A673 (cell line): ENCODE data around the gene ARHGAP15. TPM values are rescaled to one million over a fixed set of nuclear protein-coding genes. Genes with fewer than 3 reads are reported as not detected.

ENCODE experiments used
- BruUV-seq: library from RNA; stranded (reverse); fragments of 400-500 nt; replicated peaks from 2 replicates; lab custom pipeline; 2021; lab: Mats Ljungman, UMichigan
- CTCF ChIA-PET: fragments of 300-600 bp; sonication (Branson Sonifier 250); formaldehyde crosslinking; loops from one replicate; lab custom pipeline; 2022; ENCODE audit warnings: antibody characterized with exemption; lab: Charles Lee
- POLR2A ChIA-PET: fragments of 300-600 bp; sonication (Branson Sonifier 250); formaldehyde crosslinking; loops from one replicate; lab custom pipeline; 2022; ENCODE audit warnings: antibody characterized with exemption; ENCODE audit not compliant: low non-redundant PET; lab: Charles Lee
- DNase-seq: peaks from one replicate; pipeline ENCODE4 v3.0.0-alpha.2; 2015; ENCODE audit warnings: low spot score
- H3K27ac ChIP-seq: fragments of 200-600 bp; sonication (generic); 2 replicates; pipeline ENCODE4 v1.5.1; 2016; ENCODE audit warnings: mixed run types, low read depth, mild to moderate bottlenecking, mixed read lengths, antibody characterized with exemption, low read length; ENCODE audit not compliant: poor library complexity, severe bottlenecking
- H3K27me3 ChIP-seq: fragments of 200-600 bp; sonication (generic); replicated peaks from 2 replicates; pipeline ENCODE4 v1.6.1; 2017; ENCODE audit warnings: mixed run types, low read depth, mild to moderate bottlenecking, mixed read lengths, antibody characterized with exemption, low read length; ENCODE audit not compliant: insufficient read depth, poor library complexity
- H3K36me3 ChIP-seq: fragments of 200-600 bp; sonication (generic); 2 replicates; pipeline ENCODE4 v1.6.1; 2016; ENCODE audit warnings: mixed run types, mild to moderate bottlenecking, mixed read lengths, antibody characterized with exemption, low read length; ENCODE audit not compliant: insufficient read depth, poor library complexity, severe bottlenecking
- H3K4me1 ChIP-seq: fragments of 200-600 bp; sonication (generic); 2 replicates; pipeline ENCODE4 v1.6.1; 2017; ENCODE audit warnings: mixed run types, mild to moderate bottlenecking, mixed read lengths, antibody characterized with exemption, low read length; ENCODE audit not compliant: insufficient read depth, poor library complexity, severe bottlenecking
- H3K4me3 ChIP-seq: fragments of 200-600 bp; sonication (generic); 2 replicates; pipeline ENCODE4 v1.5.1; 2016; ENCODE audit warnings: low read depth, mixed run types, mild to moderate bottlenecking, mixed read lengths, low read length; ENCODE audit not compliant: poor library complexity, severe bottlenecking
- H3K9me3 ChIP-seq: fragments of 200-600 bp; sonication (generic); 2 replicates; pipeline ENCODE4 v1.6.1; 2016; ENCODE audit warnings: mixed run types, low read depth, mild to moderate bottlenecking, mixed read lengths, antibody characterized with exemption, low read length; ENCODE audit not compliant: poor library complexity, severe bottlenecking
- EZH2 ChIP-seq: fragments of 200-600 bp; sonication (generic); IDR thresholded peaks from 2 replicates; pipeline ENCODE4 v1.6.1; 2017; ENCODE audit warnings: borderline replicate concordance, low read depth, mild to moderate bottlenecking, mixed read lengths, antibody characterized with exemption, low read length; ENCODE audit not compliant: poor library complexity, severe bottlenecking
- intact Hi-C: fragments of 100-400 bp; cut with micrococcal nuclease; formaldehyde crosslinking; loops from one replicate; pipeline ENCODE4 v1.10.0; 2022; ENCODE audit not compliant: unreplicated experiment
- total RNA-seq: library from RNA; stranded (reverse); gene quantifications from 2 replicates; pipeline ENCODE4 v1.2.3, GENCODE V29; 2021
- TF ChIP-seq, protein P1 (sequence below): fragments of 300-800, 200-600 bp; sonication (generic); conservative IDR thresholded peaks from 2 replicates; pipeline ENCODE4 v1.5.1; 2017; ENCODE audit warnings: low read depth, mild to moderate bottlenecking, antibody characterized with exemption, low read length, moderate library complexity, mixed read lengths

ARHGAP15 gene
- total RNA-seq, 1 experiment from 2014 or later, result not detected

DNA sequence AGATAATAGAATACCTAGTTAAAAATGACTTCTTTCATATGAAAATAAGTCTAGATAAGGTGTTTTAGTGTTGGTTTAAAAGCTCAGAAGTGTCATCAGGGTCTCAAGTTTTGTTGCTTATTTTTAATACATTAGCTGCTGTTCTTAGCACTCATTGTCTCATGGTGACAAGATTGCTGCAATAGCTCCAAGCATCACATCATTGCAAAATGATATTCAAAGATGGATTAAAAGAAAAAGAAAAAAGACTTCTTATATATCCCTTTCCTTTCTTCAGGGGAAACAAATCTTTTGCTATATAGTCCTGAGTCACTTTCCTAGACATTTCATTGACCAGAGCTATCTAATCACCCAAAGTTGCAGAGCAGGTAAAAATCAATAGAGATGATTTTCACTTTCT is 386.1 kb downstream of the ARHGAP15 start:
- peaks cover 4% of the 10 kb centered on the region for H3K9me3 ChIP-seq
- intact Hi-C loops, result loop anchor here (10.0 kb wide), 1 partner anchor 799 kb away; no protein-coding TSS in a partner anchor
- ChIA-PET POLR2A (no interaction called here), CTCF (no interaction called here)
- no peaks in the 10 kb centered on the region for H3K27me3 ChIP-seq
- no peak overlapping the region for H3K4me3 ChIP-seq
- no peak for DNase-seq
- no peaks in the 10 kb centered on the region for H3K36me3 ChIP-seq
- no peaks in the 10 kb centered on the region for H3K4me1 ChIP-seq
- no peak overlapping the region for H3K27ac ChIP-seq
- BruUV-seq, result no TSS peak
- TF ChIP-seq EZH2, result no peak
- TF ChIP-seq, protein P1, sequence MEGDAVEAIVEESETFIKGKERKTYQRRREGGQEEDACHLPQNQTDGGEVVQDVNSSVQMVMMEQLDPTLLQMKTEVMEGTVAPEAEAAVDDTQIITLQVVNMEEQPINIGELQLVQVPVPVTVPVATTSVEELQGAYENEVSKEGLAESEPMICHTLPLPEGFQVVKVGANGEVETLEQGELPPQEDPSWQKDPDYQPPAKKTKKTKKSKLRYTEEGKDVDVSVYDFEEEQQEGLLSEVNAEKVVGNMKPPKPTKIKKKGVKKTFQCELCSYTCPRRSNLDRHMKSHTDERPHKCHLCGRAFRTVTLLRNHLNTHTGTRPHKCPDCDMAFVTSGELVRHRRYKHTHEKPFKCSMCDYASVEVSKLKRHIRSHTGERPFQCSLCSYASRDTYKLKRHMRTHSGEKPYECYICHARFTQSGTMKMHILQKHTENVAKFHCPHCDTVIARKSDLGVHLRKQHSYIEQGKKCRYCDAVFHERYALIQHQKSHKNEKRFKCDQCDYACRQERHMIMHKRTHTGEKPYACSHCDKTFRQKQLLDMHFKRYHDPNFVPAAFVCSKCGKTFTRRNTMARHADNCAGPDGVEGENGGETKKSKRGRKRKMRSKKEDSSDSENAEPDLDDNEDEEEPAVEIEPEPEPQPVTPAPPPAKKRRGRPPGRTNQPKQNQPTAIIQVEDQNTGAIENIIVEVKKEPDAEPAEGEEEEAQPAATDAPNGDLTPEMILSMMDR, result no peak

DNA sequence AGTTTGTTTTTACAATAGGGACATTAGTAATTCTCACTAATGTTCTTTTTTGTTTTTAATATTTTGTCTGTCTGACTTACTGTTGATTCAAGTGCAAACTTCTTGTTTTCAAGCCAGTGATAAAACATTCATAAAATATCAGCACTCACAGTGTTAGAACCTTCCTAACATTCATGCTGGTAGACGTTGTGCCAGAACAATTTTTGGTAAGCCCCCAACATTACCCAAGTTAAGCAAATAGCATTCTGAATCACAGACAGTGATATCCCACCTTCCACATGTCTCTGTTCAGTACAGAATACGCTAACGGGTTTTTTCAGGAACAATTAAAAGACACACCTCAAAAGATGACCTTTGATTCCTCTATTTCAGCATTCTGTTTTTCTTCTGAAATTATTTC is 390.3 kb downstream of the ARHGAP15 start:
- H3K27me3 ChIP-seq, result no peaks in the 10 kb centered on the region
- H3K36me3 ChIP-seq, result no peaks in the 10 kb centered on the region
- no peak overlapping the region for H3K27ac ChIP-seq
- BruUV-seq, result no TSS peak
- DNase-seq, result no peak
- no peak for TF ChIP-seq EZH2
- TF ChIP-seq, protein P1, result no peak
- intact Hi-C loops, result loop anchor here (10.0 kb wide), 1 partner anchor 795 kb away; no protein-coding TSS in a partner anchor
- CTCF ChIA-PET, result no interaction called here
- peaks cover under 1% of the 10 kb centered on the region for H3K4me1 ChIP-seq
- no peak overlapping the region for H3K4me3 ChIP-seq
- H3K9me3 ChIP-seq, result peaks cover 4% of the 10 kb centered on the region
- POLR2A ChIA-PET, result no interaction called here

DNA sequence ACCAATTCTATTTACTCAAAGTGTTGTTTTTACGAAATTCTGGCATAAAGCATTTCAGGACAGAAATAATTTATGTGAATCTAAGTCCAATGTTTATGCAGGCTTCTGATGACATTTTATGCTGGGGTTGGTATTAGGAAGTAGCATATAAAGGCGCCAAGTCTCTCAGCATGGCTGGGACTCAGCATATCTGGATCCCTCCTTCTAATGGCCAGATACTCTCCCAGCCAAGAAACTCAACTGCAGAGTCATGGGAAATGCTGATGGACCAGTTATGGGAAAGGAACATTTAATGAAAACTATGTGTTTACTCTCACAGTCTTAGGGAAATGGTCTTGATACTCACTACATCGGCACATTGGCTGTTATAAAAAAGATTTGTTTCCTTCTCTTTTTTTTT is 392.2 kb downstream of the ARHGAP15 start:
- no peak for TF ChIP-seq EZH2
- TF ChIP-seq, protein P1, result no peak
- no peaks in the 10 kb centered on the region for H3K9me3 ChIP-seq
- H3K36me3 ChIP-seq, result no peaks in the 10 kb centered on the region
- no peak for DNase-seq
- no TSS peak for BruUV-seq
- peaks cover 18% of the 10 kb centered on the region for H3K4me1 ChIP-seq
- intact Hi-C loops, result no loop called here
- ChIA-PET CTCF (no interaction called here), POLR2A (no interaction called here)
- H3K27me3 ChIP-seq, result no peaks in the 10 kb centered on the region
- H3K27ac ChIP-seq, result no peak overlapping the region
- H3K4me3 ChIP-seq, result no peak overlapping the region
